Heart left ventricle (tissue), 13 donors: ENCODE measurements around the gene INKA1.

ENCODE experiments used
- CTCF ChIP-seq, 12 donors: fragments of 200-600 bp; sonication (generic) in 4 of 12; IDR thresholded peaks; one replicate each; pipeline versions ENCODE4 v1.5.0 to v1.8.0; 2018 to 2022; ENCODE audit warnings: antibody characterized with exemption in 12 of 12, mild to moderate bottlenecking in 5 of 12
- POLR2A ChIP-seq, 2 donors: fragments of 450-650 bp; IDR thresholded peaks; one replicate each; pipeline ENCODE4 v1.6.1; 2017; ENCODE audit warnings: antibody characterized with exemption in 2 of 2, mild to moderate bottlenecking in 2 of 2, moderate library complexity in 2 of 2
- donor health status: ischemic (EF 13 %, LVEDD 7.1; RV severe dilation, severe dysfunction).
- donor health status: DM: no; HTN: yes; CAD: no.
- donor health status: DM: no; HTN: no; CAD: no.
- donor health status: ischemic (EF 25% LVEDD 6.9; RV normal size, moderate dysfunction).
- donor health status: ischemic (EF 25% LVEDD 5.7; RV mildly dilated, moderate dysfunction).
- donor health status: ischemic (EF 35%, LVEDD 5.7; RV mildly dilated, moderate dysfunction).
- donor health status: nonischemic (EF 11% LVEDD 7.7; RV severe dilation, severe dysfunction).
- donor health status: DM: yes; HTN: yes; CAD: no.
- donor health status: PGD.
- donor health status: ischemic (EF 29% LVEDD 5.4; RV normal size, mild dysfunction).
- donor health status: nonischemic (EF 23%, LVEDD 6.1; RV moderate dilation, normal function).

DNA sequence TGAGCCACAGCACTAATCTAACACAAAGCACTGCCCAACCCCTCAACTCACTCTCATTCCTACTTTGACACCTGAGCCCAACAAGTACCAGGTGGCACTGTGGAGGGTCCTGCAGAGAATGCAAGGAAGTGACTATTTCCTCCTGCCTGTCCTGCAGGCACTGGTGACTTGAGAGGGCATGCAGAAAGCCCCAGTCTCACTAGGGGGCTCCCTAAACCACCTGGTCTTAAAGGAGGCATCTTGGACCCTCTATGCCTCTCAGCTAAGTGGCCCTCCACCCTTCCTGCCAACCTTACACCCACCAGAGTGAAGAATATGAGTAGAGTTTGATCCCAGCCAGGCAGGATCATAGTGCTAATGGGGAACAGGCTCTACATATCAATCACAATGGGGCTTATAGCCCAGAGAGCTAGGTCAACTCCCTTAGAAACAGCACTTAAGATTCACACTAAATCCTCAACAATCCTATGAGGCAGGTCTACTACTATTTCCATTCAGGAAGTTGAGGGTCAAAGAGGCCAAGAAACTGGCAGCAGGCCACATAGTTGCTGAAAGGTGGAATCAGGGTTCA lies 38.1 kb downstream of the INKA1 start:
- peak in 11 of 12 donors; percentile 11 to 59 (median 42) for TF ChIP-seq CTCF (IDR thresholded peaks at IDR 0.05)
- TF ChIP-seq POLR2A (IDR thresholded peaks at IDR 0.05), result no peak
